ENCODE data around the gene MBOAT7. TPM values are rescaled to one million over a fixed set of nuclear protein-coding genes. Genes with fewer than 3 reads are reported as not detected.

The MBOAT7 gene
- total and polyA plus RNA-seq, 2 of the 8 experiments (the other 6 are each of a cell fraction or from before 2014, with no cell fraction given), result 85.5 to 90.9 TPM

DNA sequence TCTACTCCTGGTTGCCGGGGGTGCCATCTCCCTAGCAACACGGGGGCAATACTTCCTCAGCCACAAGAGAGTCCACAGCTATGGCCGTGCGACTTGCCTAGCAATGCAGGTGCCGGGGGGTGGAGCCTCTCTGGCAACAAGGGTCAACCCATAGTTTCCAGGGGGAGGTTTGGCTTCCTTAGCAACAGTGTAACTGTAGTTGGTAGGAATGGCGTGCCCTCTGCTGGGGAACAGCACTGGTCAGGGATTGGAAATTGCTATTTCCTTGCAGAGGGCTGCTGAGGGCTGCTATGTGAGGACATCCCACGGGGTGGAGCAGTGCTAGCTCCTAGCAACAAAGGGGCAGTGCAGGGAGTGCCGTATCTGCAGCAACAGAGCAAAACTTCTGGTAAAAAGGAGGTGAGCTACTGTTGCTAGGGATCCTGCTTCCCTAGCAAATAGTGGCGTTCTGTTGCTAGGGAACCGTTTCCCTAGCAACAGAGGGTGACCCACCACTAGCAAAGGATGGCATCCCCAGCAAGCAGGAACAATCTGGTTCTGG lies 9.4 kb downstream of the MBOAT7 start:
- Histone ChIP-seq H3K27ac (ENCODE audit: low read depth, low read length) (peak overlapping the region; percentile 35; the same call in 1 of the 2 replicates), H2BK120ac (replicated peaks; ENCODE audit: low read depth, low read length) (no peak overlapping the region), H2AFZ (ENCODE audit: low read length) (no peak overlapping the region), H3K9ac (replicated peaks in 1 of 4; ENCODE audit: extremely low read depth in 1 of 4, low read depth in 3 of 4, low read length in 3 of 4) (no peak overlapping the region; a peak in 2 of 7 replicates), H3K9me3 (ENCODE audit: insufficient read depth in 2 of 2, low read depth in 1 of 2, low read length in 1 of 2) (no peaks in the 10 kb centered on the region), H3K79me2 (ENCODE audit: control insufficient read depth in 1 of 2, insufficient read depth in 2 of 2, low read length in 2 of 2) (no peaks in the 10 kb centered on the region), H3K4ac (replicated peaks; ENCODE audit: insufficient read length, low read depth, low read length) (no peak overlapping the region), H4K20me1 (replicated peaks in 1 of 2; ENCODE audit: control insufficient read depth in 1 of 2, insufficient read depth in 2 of 2, low read length in 2 of 2) (peaks cover 10 to 13% of the 10 kb centered on the region in 2 experiments), H3K4me1 (replicated peaks in 1 of 4; ENCODE audit: control insufficient read depth in 3 of 4, insufficient read depth in 4 of 4, low read length in 3 of 4) (peaks cover 0 to 7% (median 3%) of the 10 kb centered on the region in 4 experiments; a peak in 5 of 7 replicates), H3K14ac (ENCODE audit: insufficient read length) (no peak overlapping the region), H3K23ac (ENCODE audit: insufficient read length) (no peak overlapping the region), H3K4me3 (ENCODE audit: extremely low read depth in 1 of 4, insufficient read depth in 2 of 4, low read depth in 3 of 4, low read length in 4 of 4) (no peak overlapping the region), H2BK20ac (ENCODE audit: low read length) (no peak overlapping the region), H3K56ac (replicated peaks; ENCODE audit: insufficient read length, low read depth, low read length) (no peak overlapping the region), H4K91ac (replicated peaks; ENCODE audit: insufficient read length, low read length) (no peak overlapping the region), H2AK5ac (ENCODE audit: low read depth, low read length) (no peak overlapping the region), H3K36me3 (ENCODE audit: control insufficient read depth in 2 of 4, insufficient read depth in 4 of 4, low read length in 3 of 4) (peaks cover 6 to 11% (median 7%) of the 10 kb centered on the region in 4 experiments; a peak in 6 of 8 replicates), H4K5ac (ENCODE audit: insufficient read length, low read depth, low read length) (no peak overlapping the region), H4K8ac (ENCODE audit: extremely low read depth, insufficient read depth, low read length) (no peak overlapping the region), H2BK12ac (ENCODE audit: low read depth, low read length) (no peak overlapping the region), H2BK5ac (ENCODE audit: low read depth, low read length) (no peak overlapping the region; the same call in 1 of the 2 replicates), H3K4me2 (ENCODE audit: insufficient read depth in 1 of 2, low read depth in 2 of 2, low read length in 2 of 2) (no peak overlapping the region), H3K27me3 (replicated peaks in 1 of 4; ENCODE audit: control insufficient read depth in 3 of 4, extremely low read depth in 1 of 4, insufficient read depth in 3 of 4, low read length in 3 of 4) (no peaks in the 10 kb centered on the region), H3K23me2 (ENCODE audit: low read depth, low read length) (no peaks in the 10 kb centered on the region; the same call in 1 of the 2 replicates), H3K18ac (ENCODE audit: extremely low read depth, low read length) (no peak overlapping the region), H3K79me1 (ENCODE audit: low read depth, low read length) (no peaks in the 10 kb centered on the region), H2BK15ac (ENCODE audit: low read length) (no peak overlapping the region)
- DNase-seq (ENCODE audit: low read depth in 1 of 2, low spot score in 2 of 2), result peak; percentile 87 to 92
- peak; percentile 97 for FAIRE-seq
- CTCF ChIA-PET (ENCODE audit: partially characterized antibody), result interaction anchor here (0.8 to 1.9 kb wide), 14 partner anchors 9 to 269 kb away, joined by 3 to 7 read pairs (median 4); partner anchors contain the start of genes CNOT3, LENG1, LENG8 and MBOAT7
- WGBS, 2 experiments (ENCODE audit: extremely low coverage in 1 of 2, insufficient coverage in 1 of 2, insufficient read length in 1 of 2, insufficient replicate concordance in 2 of 2, low coverage in 1 of 2, low lambda C conversion rate in 2 of 2, missing lambda C conversion rate in 1 of 2), result 44% methylated on average over 10 of the region's 10 CpGs; no CpG with 5 or more reads in 1 of the 2 experiments
- POLR2A ChIA-PET (ENCODE audit: partially characterized antibody), result interaction anchor here (0.6 to 28.7 kb wide), 7 partner anchors 9 to 43 kb away, joined by 3 to 909 read pairs (median 4); partner anchors contain the start of genes CNOT3, MBOAT7, RPS9 and TSEN34
- TF ChIP-seq CHD1 (IDR thresholded peaks at IDR 0.05; ENCODE audit: low read depth, low read length) (no peak), TAF1 (IDR thresholded peaks at IDR 0.05; ENCODE audit: low read depth, low read length) (no peak), SP4 (IDR thresholded peaks at IDR 0.05; ENCODE audit: low read length) (peak; percentile 37; the same call in 1 of the 2 replicates), SIN3A (conservative IDR thresholded peaks at IDR 0.05 in 1 of 2, IDR thresholded peaks at IDR 0.05 in 1 of 2; ENCODE audit: low read depth in 1 of 2, low read length in 2 of 2) (peak; percentile 74 to 98; a peak in 3 of 4 replicates), MAFK (IDR thresholded peaks at IDR 0.05; ENCODE audit: low read depth, low read length) (no peak), SP1 (IDR thresholded peaks at IDR 0.05; ENCODE audit: low read depth, low read length) (peak; percentile 14; the same call in 1 of the 2 replicates), YY1 (IDR thresholded peaks at IDR 0.05; ENCODE audit: low read depth, low read length) (peak; percentile 28; the same call in 1 of the 2 replicates), CBX5 (IDR thresholded peaks at IDR 0.05; ENCODE audit: low read depth, low read length) (no peak), TAF7 (optimal IDR thresholded peaks at IDR 0.05; ENCODE audit: borderline replicate concordance, low read depth, low read length) (no peak)
- TF ChIP-seq, protein P1, sequence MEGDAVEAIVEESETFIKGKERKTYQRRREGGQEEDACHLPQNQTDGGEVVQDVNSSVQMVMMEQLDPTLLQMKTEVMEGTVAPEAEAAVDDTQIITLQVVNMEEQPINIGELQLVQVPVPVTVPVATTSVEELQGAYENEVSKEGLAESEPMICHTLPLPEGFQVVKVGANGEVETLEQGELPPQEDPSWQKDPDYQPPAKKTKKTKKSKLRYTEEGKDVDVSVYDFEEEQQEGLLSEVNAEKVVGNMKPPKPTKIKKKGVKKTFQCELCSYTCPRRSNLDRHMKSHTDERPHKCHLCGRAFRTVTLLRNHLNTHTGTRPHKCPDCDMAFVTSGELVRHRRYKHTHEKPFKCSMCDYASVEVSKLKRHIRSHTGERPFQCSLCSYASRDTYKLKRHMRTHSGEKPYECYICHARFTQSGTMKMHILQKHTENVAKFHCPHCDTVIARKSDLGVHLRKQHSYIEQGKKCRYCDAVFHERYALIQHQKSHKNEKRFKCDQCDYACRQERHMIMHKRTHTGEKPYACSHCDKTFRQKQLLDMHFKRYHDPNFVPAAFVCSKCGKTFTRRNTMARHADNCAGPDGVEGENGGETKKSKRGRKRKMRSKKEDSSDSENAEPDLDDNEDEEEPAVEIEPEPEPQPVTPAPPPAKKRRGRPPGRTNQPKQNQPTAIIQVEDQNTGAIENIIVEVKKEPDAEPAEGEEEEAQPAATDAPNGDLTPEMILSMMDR (IDR thresholded peaks at IDR 0.05; ENCODE audit: control extremely low read depth in 1 of 3, insufficient read depth in 1 of 3, low read depth in 1 of 3, low read length in 3 of 3), result peak; percentile 72 to 90 (median 85)
